ENCODE measurements around the gene ZSCAN16. TPM values are rescaled to one million over a fixed set of nuclear protein-coding genes. Genes with fewer than 3 reads are reported as not detected.

ZSCAN16 gene
- total and polyA plus RNA-seq, 2 of the 13 experiments (the other 11 are each of a cell fraction or from before 2014, with no cell fraction given): 5.7 to 12.7 TPM

- peak; percentile 99; the same call in 1 of the 2 replicates for TF ChIP-seq NFKB2 (CRISPR knock-in tag; IDR thresholded peaks at IDR 0.05; ENCODE audit: borderline replicate concordance)
- peak; percentile 98 for TF ChIP-seq KDM2A (CRISPR knock-in tag; IDR thresholded peaks at IDR 0.05; ENCODE audit: borderline replicate concordance, low read depth)
- TF ChIP-seq, protein P1, sequence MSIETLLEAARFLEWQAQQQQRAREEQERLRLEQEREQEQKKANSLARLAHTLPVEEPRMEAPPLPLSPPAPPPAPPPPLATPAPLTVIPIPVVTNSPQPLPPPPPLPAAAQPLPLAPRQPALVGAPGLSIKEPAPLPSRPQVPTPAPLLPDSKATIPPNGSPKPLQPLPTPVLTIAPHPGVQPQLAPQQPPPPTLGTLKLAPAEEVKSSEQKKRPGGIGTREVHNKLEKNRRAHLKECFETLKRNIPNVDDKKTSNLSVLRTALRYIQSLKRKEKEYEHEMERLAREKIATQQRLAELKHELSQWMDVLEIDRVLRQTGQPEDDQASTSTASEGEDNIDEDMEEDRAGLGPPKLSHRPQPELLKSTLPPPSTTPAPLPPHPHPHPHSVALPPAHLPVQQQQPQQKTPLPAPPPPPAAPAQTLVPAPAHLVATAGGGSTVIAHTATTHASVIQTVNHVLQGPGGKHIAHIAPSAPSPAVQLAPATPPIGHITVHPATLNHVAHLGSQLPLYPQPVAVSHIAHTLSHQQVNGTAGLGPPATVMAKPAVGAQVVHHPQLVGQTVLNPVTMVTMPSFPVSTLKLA (IDR thresholded peaks at IDR 0.05): peak; percentile 61
- TF ChIP-seq, protein P2, sequence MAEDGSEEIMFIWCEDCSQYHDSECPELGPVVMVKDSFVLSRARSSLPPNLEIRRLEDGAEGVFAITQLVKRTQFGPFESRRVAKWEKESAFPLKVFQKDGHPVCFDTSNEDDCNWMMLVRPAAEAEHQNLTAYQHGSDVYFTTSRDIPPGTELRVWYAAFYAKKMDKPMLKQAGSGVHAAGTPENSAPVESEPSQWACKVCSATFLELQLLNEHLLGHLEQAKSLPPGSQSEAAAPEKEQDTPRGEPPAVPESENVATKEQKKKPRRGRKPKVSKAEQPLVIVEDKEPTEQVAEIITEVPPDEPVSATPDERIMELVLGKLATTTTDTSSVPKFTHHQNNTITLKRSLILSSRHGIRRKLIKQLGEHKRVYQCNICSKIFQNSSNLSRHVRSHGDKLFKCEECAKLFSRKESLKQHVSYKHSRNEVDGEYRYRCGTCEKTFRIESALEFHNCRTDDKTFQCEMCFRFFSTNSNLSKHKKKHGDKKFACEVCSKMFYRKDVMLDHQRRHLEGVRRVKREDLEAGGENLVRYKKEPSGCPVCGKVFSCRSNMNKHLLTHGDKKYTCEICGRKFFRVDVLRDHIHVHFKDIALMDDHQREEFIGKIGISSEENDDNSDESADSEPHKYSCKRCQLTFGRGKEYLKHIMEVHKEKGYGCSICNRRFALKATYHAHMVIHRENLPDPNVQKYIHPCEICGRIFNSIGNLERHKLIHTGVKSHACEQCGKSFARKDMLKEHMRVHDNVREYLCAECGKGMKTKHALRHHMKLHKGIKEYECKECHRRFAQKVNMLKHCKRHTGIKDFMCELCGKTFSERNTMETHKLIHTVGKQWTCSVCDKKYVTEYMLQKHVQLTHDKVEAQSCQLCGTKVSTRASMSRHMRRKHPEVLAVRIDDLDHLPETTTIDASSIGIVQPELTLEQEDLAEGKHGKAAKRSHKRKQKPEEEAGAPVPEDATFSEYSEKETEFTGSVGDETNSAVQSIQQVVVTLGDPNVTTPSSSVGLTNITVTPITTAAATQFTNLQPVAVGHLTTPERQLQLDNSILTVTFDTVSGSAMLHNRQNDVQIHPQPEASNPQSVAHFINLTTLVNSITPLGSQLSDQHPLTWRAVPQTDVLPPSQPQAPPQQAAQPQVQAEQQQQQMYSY (CRISPR knock-in tag; IDR thresholded peaks at IDR 0.05): peak; percentile 49; the same call in 1 of the 2 replicates
- peak; percentile 97 for TF ChIP-seq ZNF501 (CRISPR knock-in tag; IDR thresholded peaks at IDR 0.05)
- TF ChIP-seq, protein P3, sequence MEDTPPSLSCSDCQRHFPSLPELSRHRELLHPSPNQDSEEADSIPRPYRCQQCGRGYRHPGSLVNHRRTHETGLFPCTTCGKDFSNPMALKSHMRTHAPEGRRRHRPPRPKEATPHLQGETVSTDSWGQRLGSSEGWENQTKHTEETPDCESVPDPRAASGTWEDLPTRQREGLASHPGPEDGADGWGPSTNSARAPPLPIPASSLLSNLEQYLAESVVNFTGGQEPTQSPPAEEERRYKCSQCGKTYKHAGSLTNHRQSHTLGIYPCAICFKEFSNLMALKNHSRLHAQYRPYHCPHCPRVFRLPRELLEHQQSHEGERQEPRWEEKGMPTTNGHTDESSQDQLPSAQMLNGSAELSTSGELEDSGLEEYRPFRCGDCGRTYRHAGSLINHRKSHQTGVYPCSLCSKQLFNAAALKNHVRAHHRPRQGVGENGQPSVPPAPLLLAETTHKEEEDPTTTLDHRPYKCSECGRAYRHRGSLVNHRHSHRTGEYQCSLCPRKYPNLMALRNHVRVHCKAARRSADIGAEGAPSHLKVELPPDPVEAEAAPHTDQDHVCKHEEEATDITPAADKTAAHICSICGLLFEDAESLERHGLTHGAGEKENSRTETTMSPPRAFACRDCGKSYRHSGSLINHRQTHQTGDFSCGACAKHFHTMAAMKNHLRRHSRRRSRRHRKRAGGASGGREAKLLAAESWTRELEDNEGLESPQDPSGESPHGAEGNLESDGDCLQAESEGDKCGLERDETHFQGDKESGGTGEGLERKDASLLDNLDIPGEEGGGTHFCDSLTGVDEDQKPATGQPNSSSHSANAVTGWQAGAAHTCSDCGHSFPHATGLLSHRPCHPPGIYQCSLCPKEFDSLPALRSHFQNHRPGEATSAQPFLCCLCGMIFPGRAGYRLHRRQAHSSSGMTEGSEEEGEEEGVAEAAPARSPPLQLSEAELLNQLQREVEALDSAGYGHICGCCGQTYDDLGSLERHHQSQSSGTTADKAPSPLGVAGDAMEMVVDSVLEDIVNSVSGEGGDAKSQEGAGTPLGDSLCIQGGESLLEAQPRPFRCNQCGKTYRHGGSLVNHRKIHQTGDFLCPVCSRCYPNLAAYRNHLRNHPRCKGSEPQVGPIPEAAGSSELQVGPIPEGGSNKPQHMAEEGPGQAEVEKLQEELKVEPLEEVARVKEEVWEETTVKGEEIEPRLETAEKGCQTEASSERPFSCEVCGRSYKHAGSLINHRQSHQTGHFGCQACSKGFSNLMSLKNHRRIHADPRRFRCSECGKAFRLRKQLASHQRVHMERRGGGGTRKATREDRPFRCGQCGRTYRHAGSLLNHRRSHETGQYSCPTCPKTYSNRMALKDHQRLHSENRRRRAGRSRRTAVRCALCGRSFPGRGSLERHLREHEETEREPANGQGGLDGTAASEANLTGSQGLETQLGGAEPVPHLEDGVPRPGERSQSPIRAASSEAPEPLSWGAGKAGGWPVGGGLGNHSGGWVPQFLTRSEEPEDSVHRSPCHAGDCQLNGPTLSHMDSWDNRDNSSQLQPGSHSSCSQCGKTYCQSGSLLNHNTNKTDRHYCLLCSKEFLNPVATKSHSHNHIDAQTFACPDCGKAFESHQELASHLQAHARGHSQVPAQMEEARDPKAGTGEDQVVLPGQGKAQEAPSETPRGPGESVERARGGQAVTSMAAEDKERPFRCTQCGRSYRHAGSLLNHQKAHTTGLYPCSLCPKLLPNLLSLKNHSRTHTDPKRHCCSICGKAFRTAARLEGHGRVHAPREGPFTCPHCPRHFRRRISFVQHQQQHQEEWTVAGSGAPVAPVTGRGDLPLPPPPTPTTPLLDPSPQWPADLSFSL (CRISPR knock-in tag; IDR thresholded peaks at IDR 0.05): peak; percentile 83
- peak; percentile 98 for TF ChIP-seq PHF21A (CRISPR knock-in tag; IDR thresholded peaks at IDR 0.05)
- no peak for TF ChIP-seq RBAK (CRISPR knock-in tag; IDR thresholded peaks at IDR 0.05)
- peak; percentile 36; the same call in 1 of the 2 replicates for TF ChIP-seq ZNF816 (CRISPR knock-in tag; IDR thresholded peaks at IDR 0.05; ENCODE audit: borderline replicate concordance)
- TF ChIP-seq TARDBP (CRISPR knock-in tag; IDR thresholded peaks at IDR 0.05): peak; percentile 97
- TF ChIP-seq JUNB (CRISPR knock-in tag; IDR thresholded peaks at IDR 0.05; ENCODE audit: borderline replicate concordance): 0 out of 2 replicates have a peak, but pooled peaks have one; percentile 67
- TF ChIP-seq, protein P4, sequence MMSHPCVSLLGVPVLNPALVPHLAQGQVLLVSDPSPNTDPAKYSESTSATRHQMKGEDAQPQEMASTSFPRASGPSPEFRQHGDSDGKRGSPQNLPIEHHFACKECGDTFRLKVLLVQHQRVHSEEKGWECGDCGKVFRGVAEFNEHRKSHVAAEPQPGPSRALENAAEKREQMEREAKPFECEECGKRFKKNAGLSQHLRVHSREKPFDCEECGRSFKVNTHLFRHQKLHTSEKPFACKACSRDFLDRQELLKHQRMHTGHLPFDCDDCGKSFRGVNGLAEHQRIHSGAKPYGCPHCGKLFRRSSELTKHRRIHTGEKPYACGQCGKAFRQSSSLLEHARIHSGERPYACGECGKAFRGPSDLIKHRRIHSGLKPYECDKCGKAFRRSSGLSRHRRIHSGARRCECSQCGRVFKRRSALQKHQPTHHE (CRISPR knock-in tag; IDR thresholded peaks at IDR 0.05; ENCODE audit: borderline replicate concordance): peak; percentile 78
- peak; percentile 92 for TF ChIP-seq ZNF746 (CRISPR knock-in tag; IDR thresholded peaks at IDR 0.05)
- TF ChIP-seq ZC3H4 (CRISPR knock-in tag; IDR thresholded peaks at IDR 0.05; ENCODE audit: borderline replicate concordance): 0 out of 2 replicates have a peak, but pooled peaks have one; percentile 57
- 0 out of 2 replicates have a peak, but pooled peaks have one; percentile 54 for TF ChIP-seq RARG (CRISPR knock-in tag; IDR thresholded peaks at IDR 0.05; ENCODE audit: low read depth)
Observed at GRCh38 chr6:28141500-28142329, 17.3 kb downstream of the ZSCAN16 start, which contains the start of gene ZKSCAN8 (continued).
